Endothelial cell of umbilical vein (primary cell): ENCODE results near the gene LAIR2. TPM values are rescaled to one million over a fixed set of nuclear protein-coding genes. Genes with fewer than 3 reads are reported as not detected.

Experiments
- BruUV-seq: library from RNA; stranded (reverse); fragments of 400-500 nt; replicated peaks from 2 replicates; lab custom pipeline; 2021; lab: Mats Ljungman, UMichigan
- CTCF ChIA-PET: fragments of 300-600, 350-600 bp; sonication (Branson Sonifier 250); formaldehyde crosslinking; loops from one replicate; lab custom pipeline; 2021; ENCODE audit warnings: antibody characterized with exemption, inconsistent platforms; lab: Charles Lee
- POLR2A ChIA-PET: fragments of 300-600, 350-600 bp; sonication (Branson Sonifier 250); formaldehyde crosslinking; loops from one replicate; lab custom pipeline; 2021; ENCODE audit warnings: antibody characterized with exemption, inconsistent platforms; lab: Charles Lee
- DNase-seq: peaks from one replicate; pipeline ENCODE4 v3.0.0-alpha.2; 2011; ENCODE audit warnings: low read depth, low spot score
- FAIRE-seq: peaks from 2 replicates; lab custom pipeline; 2011; peaks lifted over from hg19 to GRCh38; lab: Jason Lieb, UNC
- H2AFZ ChIP-seq: 2 replicates; pipeline ENCODE4 v1.6.0; 2012; ENCODE audit warnings: low read depth, low read length, control low read depth, inconsistent platforms
- H3K27ac ChIP-seq: 2 replicates; pipeline ENCODE4 v1.5.1; 2011; ENCODE audit warnings: low read depth, mild to moderate bottlenecking, control low read depth, low read length, moderate library complexity; ENCODE audit not compliant: insufficient read depth
- H3K27me3 ChIP-seq, 2 experiments: 2 replicates each; pipeline versions ENCODE4 v1.6.0 to v1.6.1; 2011; ENCODE audit warnings: low read length in 2 of 2, mixed read lengths in 1 of 2; ENCODE audit not compliant: control insufficient read depth in 2 of 2, insufficient read depth in 2 of 2
- H3K36me3 ChIP-seq, 2 experiments: 2 replicates in 1 of 2; 3 replicates in 1 of 2; pipeline ENCODE4 v1.5.1; 2011; ENCODE audit warnings: low read length in 2 of 2, mild to moderate bottlenecking in 1 of 2, moderate library complexity in 1 of 2; ENCODE audit not compliant: control insufficient read depth in 2 of 2, insufficient read depth in 2 of 2; ENCODE audit errors: extremely low read depth in 1 of 2
- H3K4me1 ChIP-seq: 3 replicates; pipeline ENCODE4 v1.5.1; 2011; ENCODE audit warnings: mild to moderate bottlenecking, low read length; ENCODE audit not compliant: control insufficient read depth, insufficient read depth; ENCODE audit errors: extremely low read depth
- H3K4me2 ChIP-seq: 2 replicates; pipeline ENCODE4 v1.6.1; 2011; ENCODE audit warnings: low read length, control low read depth, mixed read lengths; ENCODE audit not compliant: insufficient read depth
- H3K4me3 ChIP-seq, 3 experiments: fragments of 200-600 bp in 1 of 3; sonication (generic), shearing (Covaris generic) in 1 of 3; replicated peaks in 1 of 3; 2 replicates each; pipeline ENCODE4 v1.5.1; 2011 to 2016; ENCODE audit warnings: control low read depth in 3 of 3, low read length in 3 of 3, mild to moderate bottlenecking in 2 of 3, inconsistent platforms in 1 of 3, low read depth in 1 of 3, moderate library complexity in 1 of 3; ENCODE audit not compliant: insufficient read depth in 1 of 3
- H3K79me2 ChIP-seq: 2 replicates; pipeline ENCODE4 v1.6.0; 2012; ENCODE audit warnings: low read length, inconsistent platforms; ENCODE audit not compliant: control insufficient read depth, insufficient read depth
- H3K9ac ChIP-seq: replicated peaks from 2 replicates; pipeline ENCODE3; 2011; ENCODE audit warnings: low read length, control low read depth; ENCODE audit not compliant: insufficient read depth; ENCODE audit errors: extremely low read depth
- H3K9me1 ChIP-seq: replicated peaks from 3 replicates; pipeline ENCODE4 v1.6.0; 2011; ENCODE audit warnings: mild to moderate bottlenecking, low read length; ENCODE audit not compliant: control insufficient read depth, insufficient read depth; ENCODE audit errors: extremely low read depth
- H3K9me3 ChIP-seq: replicated peaks from 2 replicates; pipeline ENCODE4 v1.5.1; 2012; ENCODE audit warnings: low read length, inconsistent platforms; ENCODE audit not compliant: control insufficient read depth, insufficient read depth
- H4K20me1 ChIP-seq: replicated peaks from 2 replicates; pipeline ENCODE3; 2011; ENCODE audit warnings: mild to moderate bottlenecking, low read length; ENCODE audit not compliant: control insufficient read depth, insufficient read depth; ENCODE audit errors: extremely low read depth
- CTCF ChIP-seq, 2 donors: IDR thresholded peaks; 1 replicate in 1 of 2; 2 replicates in 1 of 2; pipeline ENCODE4 v1.5.1; 2011; ENCODE audit warnings: low read length in 2 of 2, mild to moderate bottlenecking in 2 of 2, moderate library complexity in 2 of 2, control low read depth in 1 of 2, inconsistent platforms in 1 of 2, low read depth in 1 of 2; ENCODE audit not compliant: insufficient read depth in 1 of 2; ENCODE audit errors: extremely low read depth in 1 of 2
- EZH2 ChIP-seq: IDR thresholded peaks from 2 replicates; pipeline ENCODE4 v1.6.1; 2012; ENCODE audit warnings: borderline replicate concordance, low read depth, mild to moderate bottlenecking, moderate library complexity, low read length, inconsistent platforms; ENCODE audit not compliant: severe bottlenecking
- FOS ChIP-seq: IDR thresholded peaks from 2 replicates; pipeline ENCODE4 v1.6.1; 2011; ENCODE audit warnings: mild to moderate bottlenecking, low read length, moderate library complexity, borderline replicate concordance; ENCODE audit not compliant: insufficient read depth
- GATA2 ChIP-seq: IDR thresholded peaks from 2 replicates; pipeline ENCODE4 v1.7.0; 2011; ENCODE audit warnings: low read depth, mild to moderate bottlenecking, moderate library complexity, mixed read lengths, low read length; ENCODE audit not compliant: insufficient read length, insufficient read depth
- JUN ChIP-seq: IDR thresholded peaks from 2 replicates; pipeline ENCODE4 v1.6.1; 2011; ENCODE audit warnings: borderline replicate concordance, low read depth; ENCODE audit not compliant: insufficient read length, insufficient read depth
- MAX ChIP-seq: IDR thresholded peaks from 2 replicates; pipeline ENCODE4 v1.6.1; 2011; ENCODE audit not compliant: insufficient read depth, insufficient read length
- MYC ChIP-seq: IDR thresholded peaks from one replicate; pipeline ENCODE4 v1.6.1; 2011; ENCODE audit warnings: mild to moderate bottlenecking, low read depth, low read length
- POLR2A ChIP-seq: IDR thresholded peaks from 2 replicates; pipeline ENCODE4 v1.6.1; 2012; ENCODE audit warnings: low read depth, mild to moderate bottlenecking, control low read depth, low read length
- dilution Hi-C: fragments of 300-500 bp; cut with MboI; formaldehyde crosslinking; loops from one replicate; pipeline ENCODE4 v1.15.0; 2019; ENCODE audit warnings: low sequenced_read_pairs; ENCODE audit not compliant: extremely low pct_ligation_motif_present
- intact Hi-C: fragments of 100-400 bp; cut with micrococcal nuclease; formaldehyde crosslinking; loops from one replicate; pipeline ENCODE4 v1.10.0; 2022
- polyA plus RNA-seq, 4 experiments: library from polyadenylated mRNA; depleted of rRNA in 3 of 4; stranded (reverse) in 3 of 4; unstranded in 1 of 4; fragments of >200 nt; gene quantifications; 2 replicates each; pipeline versions ENCODE4 v1.2.1 to v1.2.3, GENCODE V29; 2011 to 2012; ENCODE audit warnings: missing spikeins in 1 of 4
- total RNA-seq: library from RNA; stranded (reverse); gene quantifications from 2 replicates; pipeline ENCODE4 v1.2.3, GENCODE V29; 2021

Gene LAIR2
- total and polyA plus RNA-seq, 2 donors (not counting 3 experiments of a cell fraction or from before 2014, with no cell fraction given) = not detected

- FAIRE-seq (no peak), DNase-seq (no peak)
- H3K27me3 ChIP-seq = no peaks in the 10 kb centered on the region
- no peaks in the 10 kb centered on the region for H3K36me3 ChIP-seq
- TF ChIP-seq GATA2 (no peak), POLR2A (no peak), MAX (no peak), FOS (no peak), JUN (no peak), MYC (no peak), EZH2 (no peak), CTCF (IDR thresholded peaks at IDR 0.05; ENCODE audit: extremely low read depth in 1 of 2, insufficient read depth in 1 of 2, low read depth in 1 of 2, low read length in 2 of 2) (no peak)
- H3K4me1 ChIP-seq = no peaks in the 10 kb centered on the region
- intact Hi-C loops = no loop called here
- no peaks in the 10 kb centered on the region for H3K9me1 ChIP-seq
- no peak overlapping the region for H2AFZ ChIP-seq
- no peaks in the 10 kb centered on the region for H3K79me2 ChIP-seq
- H3K4me2 ChIP-seq = no peak overlapping the region
- BruUV-seq = no TSS peak
- dilution Hi-C loops = no loop called here
- no peak overlapping the region for H3K9ac ChIP-seq
- H3K4me3 ChIP-seq = no peak overlapping the region
- no peaks in the 10 kb centered on the region for H4K20me1 ChIP-seq
- peaks cover under 1% of the 10 kb centered on the region for H3K9me3 ChIP-seq
- POLR2A ChIA-PET = no interaction called here
- CTCF ChIA-PET = no interaction called here
- no peak overlapping the region for H3K27ac ChIP-seq
Measured at GRCh38 chr19:54554006-54554405, 51.4 kb downstream of the LAIR2 start.
